K562 (cell line): ENCODE results near the gene RNPEPL1. TPM values are rescaled to one million over a fixed set of nuclear protein-coding genes. Genes with fewer than 3 reads are reported as not detected.

Experiments used
- ATAC-seq: fragments of 200-7000 bp; cut with Tn5 transposase; 3 replicates; pipeline ENCODE4 v1.9.1; 2020; ENCODE audit warnings: moderate library complexity
- BruUV-seq: library from RNA; stranded (reverse); fragments of 400-500 nt; replicated peaks from 2 replicates; lab custom pipeline; 2021; lab: Mats Ljungman, UMichigan
- CTCF ChIA-PET: fragments of 300-600 bp; formaldehyde crosslinking; extraction: SDS; loops from one replicate; lab custom pipeline; 2021; ENCODE audit warnings: low intra/inter-chr PET ratio; lab: Yijun Ruan, JAX
- POLR2A ChIA-PET: fragments of 300-600, 350-650 bp; sonication (Branson Sonifier 250); formaldehyde crosslinking; extraction: SDS; loops from one replicate; lab custom pipeline; 2021; ENCODE audit warnings: antibody characterized with exemption, inconsistent platforms; lab: Yijun Ruan, JAX
- DNase-seq, 4 experiments: peaks; one replicate each; pipeline versions ENCODE4 v3.0.0 to v3.0.0-alpha.2; 2011 to 2018; ENCODE audit warnings: low spot score in 3 of 4, mixed read lengths in 3 of 4; ENCODE audit errors: extremely low read depth in 1 of 4
- FAIRE-seq: peaks from 2 replicates; lab custom pipeline; 2011; peaks lifted over from hg19 to GRCh38; lab: Jason Lieb, UNC
- H2AFZ ChIP-seq: 2 replicates; pipeline ENCODE4 v1.6.0; 2011; ENCODE audit warnings: low read depth, low read length, control low read depth, inconsistent platforms
- H3K27ac ChIP-seq: fragments of 200-600 bp; 3 replicates; pipeline ENCODE4 v1.8.0; 2011; ENCODE audit warnings: low read depth, mild to moderate bottlenecking, control low read depth, inconsistent platforms, low read length, moderate library complexity, mixed read lengths; ENCODE audit errors: extremely low read depth
- H3K27me3 ChIP-seq, 2 experiments: fragments of 300-600 bp in 1 of 2; 2 replicates in 1 of 2; 3 replicates in 1 of 2; pipeline versions ENCODE4 v1.6.0 to v1.8.0; 2011; ENCODE audit warnings: inconsistent platforms in 2 of 2, low read length in 2 of 2, mild to moderate bottlenecking in 1 of 2, mixed read lengths in 1 of 2, moderate library complexity in 1 of 2; ENCODE audit not compliant: control insufficient read depth in 2 of 2, insufficient read depth in 2 of 2
- H3K36me3 ChIP-seq: fragments of 300-600 bp; 3 replicates; pipeline ENCODE4 v1.8.0; 2011; ENCODE audit warnings: mild to moderate bottlenecking, low read length, inconsistent platforms; ENCODE audit not compliant: control insufficient read depth, insufficient read depth
- H3K4me1 ChIP-seq, 2 experiments: fragments of 200-600 bp in 1 of 2; replicated peaks in 1 of 2; 2 replicates in 1 of 2; 3 replicates in 1 of 2; pipeline versions ENCODE4 v1.5.1 to v1.8.0; 2011; ENCODE audit warnings: inconsistent platforms in 2 of 2, low read length in 2 of 2, mild to moderate bottlenecking in 1 of 2, mixed read lengths in 1 of 2, moderate library complexity in 1 of 2; ENCODE audit not compliant: control insufficient read depth in 2 of 2, insufficient read depth in 2 of 2
- H3K4me2 ChIP-seq: 2 replicates; pipeline ENCODE4 v1.6.1; 2011; ENCODE audit warnings: low read length, control low read depth, inconsistent platforms, mixed read lengths; ENCODE audit not compliant: insufficient read depth
- H3K4me3 ChIP-seq: fragments of 200-600 bp; sonication (generic), shearing (Covaris generic); 2 replicates; pipeline ENCODE4 v1.5.1; 2016; ENCODE audit warnings: control low read depth, inconsistent platforms
- H3K79me2 ChIP-seq: fragments of 200-600 bp; 3 replicates; pipeline ENCODE4 v1.8.0; 2011; ENCODE audit warnings: low read length, inconsistent platforms; ENCODE audit not compliant: control insufficient read depth, insufficient read depth
- H3K9ac ChIP-seq, 2 experiments: 2 replicates each; pipeline versions ENCODE4 v1.6.0 to v1.6.1; 2011; ENCODE audit warnings: low read depth in 2 of 2, low read length in 2 of 2, control low read depth in 1 of 2, inconsistent platforms in 1 of 2, mild to moderate bottlenecking in 1 of 2, mixed read lengths in 1 of 2; ENCODE audit not compliant: insufficient read depth in 1 of 2
- H3K9me1 ChIP-seq: one replicate; pipeline ENCODE4 v1.6.0; 2011; ENCODE audit warnings: inconsistent platforms, mild to moderate bottlenecking, low read length, moderate library complexity; ENCODE audit not compliant: control insufficient read depth, insufficient read depth
- H3K9me3 ChIP-seq: replicated peaks from 2 replicates; pipeline ENCODE4 v1.5.1; 2011; ENCODE audit warnings: low read depth, low read length, inconsistent platforms; ENCODE audit not compliant: control insufficient read depth, insufficient read depth
- H4K20me1 ChIP-seq: replicated peaks from 2 replicates; pipeline ENCODE4 v1.6.1; 2011; ENCODE audit warnings: low read length, inconsistent platforms, mixed read lengths; ENCODE audit not compliant: control insufficient read depth, insufficient read depth
- ATF3 ChIP-seq, 2 experiments: fragments of 450-650 bp in 1 of 2; sonication (generic) in 1 of 2; formaldehyde crosslinking in 1 of 2; IDR thresholded peaks in 1 of 2; conservative IDR thresholded peaks in 1 of 2; 2 replicates each; pipeline versions ENCODE4 v1.6.1 to v1.8.1; 2016 to 2023; ENCODE audit warnings: mild to moderate bottlenecking in 2 of 2, moderate library complexity in 2 of 2, inconsistent platforms in 1 of 2, missing genetic modification reagents in 1 of 2
- CCNT2 ChIP-seq: IDR thresholded peaks from 2 replicates; pipeline ENCODE4 v1.6.1; 2011; ENCODE audit warnings: borderline replicate concordance, low read depth, mild to moderate bottlenecking, moderate library complexity, mixed read lengths, low read length; ENCODE audit not compliant: insufficient read length; ENCODE audit errors: extremely low read depth
- HEY1 ChIP-seq: fragments of 250-450 bp; sonication (Bioruptor Pico); IDR thresholded peaks from 2 replicates; pipeline ENCODE4 v1.5.0; 2020; ENCODE audit warnings: mild to moderate bottlenecking, moderate library complexity, borderline replicate concordance
- VEZF1 ChIP-seq: fragments of 200-800 bp; sonication (Bioruptor generic); IDR thresholded peaks from 2 replicates; pipeline ENCODE4 v1.6.1; 2017; ENCODE audit warnings: missing genetic modification characterization, missing compliant biosample characterization
- ZBTB2 ChIP-seq: fragments of 450-650 bp; IDR thresholded peaks from 2 replicates; pipeline ENCODE4 v1.6.1; 2016; ENCODE audit warnings: antibody characterized with exemption
- ZBTB33 ChIP-seq: sonication (generic); formaldehyde crosslinking; IDR thresholded peaks from 2 replicates; pipeline ENCODE4 v1.8.1; 2023; ENCODE audit warnings: mild to moderate bottlenecking, missing genetic modification reagents
- ZNF766 ChIP-seq: fragments of 200-800 bp; sonication (Bioruptor generic); conservative IDR thresholded peaks from 2 replicates; pipeline ENCODE4 v1.6.1; 2016; ENCODE audit warnings: missing genetic modification characterization, missing compliant biosample characterization
- WGBS: fragments of 100-300 bp; shearing (Covaris generic); methylation state at CpG from one replicate; pipeline ENCODE4 v1.1.6; 2016; ENCODE audit warnings: low coverage, mixed read lengths; ENCODE audit not compliant: insufficient coverage; ENCODE audit errors: missing lambda C conversion rate; 5-methylcytosine and 5-hydroxymethylcytosine counted together
- in situ Hi-C: fragments of 300-500 bp; cut with MboI; formaldehyde crosslinking; loops from 4 replicates; pipeline ENCODE4 v1.15.0; 2018; ENCODE audit warnings: inconsistent platforms, mixed read lengths
- intact Hi-C: fragments of 100-400 bp; cut with micrococcal nuclease; formaldehyde crosslinking; loops from 2 replicates; pipeline ENCODE4 v1.14.2; 2022
- polyA plus RNA-seq, 8 experiments: library from polyadenylated mRNA; depleted of rRNA in 4 of 8; stranded (reverse) in 5 of 8; unstranded in 3 of 8; fragments of >200 nt; fragmentation: Nextera tagmentation in 2 of 8; fragmentation: Illumina TruSeq in 1 of 8; extraction: Ambion mirVana in 2 of 8; extraction: Trizol in 1 of 8; gene quantifications; 2 replicates each; pipeline versions ENCODE4 v1.2.1 to v1.2.3, GENCODE V29; 2011 to 2014; ENCODE audit warnings: inconsistent platforms in 1 of 8, missing spikeins in 1 of 8
- total RNA-seq, 7 experiments: library from RNA; depleted of rRNA in 6 of 7; stranded (reverse); fragments of >200 nt in 6 of 7; fragmentation: Illumina TruSeq in 2 of 7; extraction: Trizol in 2 of 7; gene quantifications; 2 replicates each; pipeline versions ENCODE4 v1.2.1 to v1.2.3, GENCODE V29; 2011 to 2021; ENCODE audit warnings: low replicate concordance in 1 of 7

RNPEPL1 gene
- total and polyA plus RNA-seq, 9 of the 15 experiments (the other 6 are each of a cell fraction or from before 2014, with no cell fraction given), result 0.07 to 38.7 (median 5.6) TPM

- DNase-seq (no peak), FAIRE-seq (no peak), ATAC-seq (no peak)
- ChIA-PET POLR2A (no interaction called here), CTCF (no interaction called here)
- no peak overlapping the region for H2AFZ ChIP-seq
- no peaks in the 10 kb centered on the region for H4K20me1 ChIP-seq
- in situ Hi-C loops, result no loop called here
- WGBS, result 98% methylated on average over 18 of the region's 52 CpGs
- peaks cover 9% of the 10 kb centered on the region for H3K9me3 ChIP-seq
- no peak overlapping the region; the same call in 2 of the 3 replicates for H3K27ac ChIP-seq
- TF ChIP-seq HEY1 (CRISPR knock-in tag), result no peak
- peak; percentile 89 for TF ChIP-seq ZBTB33 (CRISPR knock-in tag)
- TF ChIP-seq ZNF766 (CRISPR knock-in tag), result no peak
- TF ChIP-seq ZBTB2, result no peak
- TF ChIP-seq ATF3 (IDR thresholded peaks at IDR 0.05), result no peak
- no peak for TF ChIP-seq ATF3 (CRISPR knock-in tag; conservative IDR thresholded peaks at IDR 0.05)
- TF ChIP-seq CCNT2, result no peak
- TF ChIP-seq VEZF1 (CRISPR knock-in tag), result no peak
- H3K4me1 ChIP-seq, result no peaks in the 10 kb centered on the region
- no peaks in the 10 kb centered on the region for H3K27me3 ChIP-seq
- no peaks in the 10 kb centered on the region for H3K79me2 ChIP-seq
- H3K9me1 ChIP-seq, result no peaks in the 10 kb centered on the region
- intact Hi-C loops, result no loop called here
- no peak overlapping the region for H3K4me3 ChIP-seq
- peaks cover 32% of the 10 kb centered on the region; the same call in 2 of the 3 replicates for H3K36me3 ChIP-seq
- BruUV-seq, result no TSS peak
- no peak overlapping the region for H3K4me2 ChIP-seq
- no peak overlapping the region for H3K9ac ChIP-seq
Observed at GRCh38 chr2:240520130-240520973, 47.9 kb upstream of the RNPEPL1 start.
